MM.1S (cell line): ENCODE results near the gene PYCR2.

ENCODE experiments used
- DNase-seq: peaks from one replicate; pipeline ENCODE4 v3.0.0-alpha.2; 2015
- H2AFZ ChIP-seq: fragments of 300-600 bp; sonication (generic); 2 replicates; pipeline ENCODE4 v1.6.0; 2016; ENCODE audit warnings: antibody characterized with exemption, low read length
- H3F3A ChIP-seq: fragments of 300-600 bp; sonication (generic); 2 replicates; pipeline ENCODE4 v1.6.1; 2016; ENCODE audit warnings: mild to moderate bottlenecking, antibody characterized with exemption, low read length, moderate library complexity, mixed read lengths; ENCODE audit not compliant: insufficient read depth
- H3K27ac ChIP-seq: fragments of 300-600 bp; sonication (generic); 2 replicates; pipeline ENCODE4 v1.5.1; 2016; ENCODE audit warnings: mild to moderate bottlenecking, low read length
- H3K27me3 ChIP-seq: fragments of 300-600 bp; sonication (generic); replicated peaks from 2 replicates; pipeline ENCODE4 v1.6.0; 2016; ENCODE audit warnings: low read length; ENCODE audit not compliant: insufficient read depth
- H3K36me3 ChIP-seq: fragments of 300-600 bp; sonication (generic); replicated peaks from 2 replicates; pipeline ENCODE4 v1.6.1; 2016; ENCODE audit warnings: mild to moderate bottlenecking, low read length, mixed read lengths; ENCODE audit not compliant: insufficient read depth
- H3K4me1 ChIP-seq: fragments of 300-600 bp; sonication (generic); 2 replicates; pipeline ENCODE4 v1.6.1; 2016; ENCODE audit warnings: low read length, mixed read lengths
- H3K4me2 ChIP-seq: fragments of 300-600 bp; sonication (generic); 2 replicates; pipeline ENCODE4 v1.6.0; 2016; ENCODE audit warnings: low read depth, low read length
- H3K4me3 ChIP-seq: fragments of 300-600 bp; sonication (generic); 2 replicates; pipeline ENCODE4 v1.5.1; 2016; ENCODE audit warnings: low read length, mixed read lengths
- H3K79me2 ChIP-seq: fragments of 300-600 bp; sonication (generic); 2 replicates; pipeline ENCODE4 v1.6.1; 2016; ENCODE audit warnings: mixed run types, low read length, mixed read lengths
- H3K9ac ChIP-seq: fragments of 300-600 bp; sonication (generic); 2 replicates; pipeline ENCODE4 v1.6.1; 2016; ENCODE audit warnings: low read length, mixed read lengths
- H3K9me2 ChIP-seq: fragments of 300-600 bp; sonication (generic); replicated peaks from 2 replicates; pipeline ENCODE4 v1.6.1; 2016; ENCODE audit warnings: mild to moderate bottlenecking, low read length, mixed read lengths; ENCODE audit not compliant: insufficient read depth
- H3K9me3 ChIP-seq: fragments of 300-600 bp; sonication (generic); replicated peaks from 2 replicates; pipeline ENCODE4 v1.6.1; 2016; ENCODE audit warnings: mild to moderate bottlenecking, low read length, mixed read lengths; ENCODE audit not compliant: insufficient read depth
- H4K20me1 ChIP-seq: fragments of 300-600 bp; sonication (generic); 2 replicates; pipeline ENCODE4 v1.6.1; 2016; ENCODE audit warnings: mild to moderate bottlenecking, low read length, moderate library complexity, mixed read lengths; ENCODE audit not compliant: insufficient read depth
- EZH2 ChIP-seq: fragments of 300-600 bp; sonication (generic); optimal IDR thresholded peaks from 2 replicates; pipeline ENCODE3; 2017; ENCODE audit warnings: low read depth, mild to moderate bottlenecking, antibody characterized with exemption, low read length, mixed read lengths
- EZH2phosphoT487 ChIP-seq: fragments of 300-600 bp; sonication (generic); IDR thresholded peaks from 2 replicates; pipeline ENCODE4 v1.6.1; 2018; ENCODE audit warnings: antibody characterized with exemption, low read length
- TF ChIP-seq, protein P1 (sequence below): fragments of 300-600 bp; sonication (generic); IDR thresholded peaks from 2 replicates; pipeline ENCODE4 v1.5.1; 2016; ENCODE audit warnings: antibody characterized with exemption, low read length, mixed read lengths

The PYCR2 gene

GRCh38 chr1:225907341-225907740, 16.7 kb downstream of the PYCR2 start:
- no peaks in the 10 kb centered on the region for H4K20me1 ChIP-seq
- no peaks in the 10 kb centered on the region for H3K9me3 ChIP-seq
- no peak overlapping the region for H2AFZ ChIP-seq
- no peaks in the 10 kb centered on the region for H3K9me2 ChIP-seq
- no peaks in the 10 kb centered on the region for H3K36me3 ChIP-seq
- H3K27me3 ChIP-seq: no peaks in the 10 kb centered on the region
- peaks cover 5% of the 10 kb centered on the region; the same call in 1 of the 2 replicates for H3K4me1 ChIP-seq
- no peaks in the 10 kb centered on the region for H3F3A ChIP-seq
- no peaks in the 10 kb centered on the region for H3K79me2 ChIP-seq
- TF ChIP-seq EZH2phosphoT487 (no peak), EZH2 (no peak)
- TF ChIP-seq, protein P1, sequence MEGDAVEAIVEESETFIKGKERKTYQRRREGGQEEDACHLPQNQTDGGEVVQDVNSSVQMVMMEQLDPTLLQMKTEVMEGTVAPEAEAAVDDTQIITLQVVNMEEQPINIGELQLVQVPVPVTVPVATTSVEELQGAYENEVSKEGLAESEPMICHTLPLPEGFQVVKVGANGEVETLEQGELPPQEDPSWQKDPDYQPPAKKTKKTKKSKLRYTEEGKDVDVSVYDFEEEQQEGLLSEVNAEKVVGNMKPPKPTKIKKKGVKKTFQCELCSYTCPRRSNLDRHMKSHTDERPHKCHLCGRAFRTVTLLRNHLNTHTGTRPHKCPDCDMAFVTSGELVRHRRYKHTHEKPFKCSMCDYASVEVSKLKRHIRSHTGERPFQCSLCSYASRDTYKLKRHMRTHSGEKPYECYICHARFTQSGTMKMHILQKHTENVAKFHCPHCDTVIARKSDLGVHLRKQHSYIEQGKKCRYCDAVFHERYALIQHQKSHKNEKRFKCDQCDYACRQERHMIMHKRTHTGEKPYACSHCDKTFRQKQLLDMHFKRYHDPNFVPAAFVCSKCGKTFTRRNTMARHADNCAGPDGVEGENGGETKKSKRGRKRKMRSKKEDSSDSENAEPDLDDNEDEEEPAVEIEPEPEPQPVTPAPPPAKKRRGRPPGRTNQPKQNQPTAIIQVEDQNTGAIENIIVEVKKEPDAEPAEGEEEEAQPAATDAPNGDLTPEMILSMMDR: no peak
- DNase-seq: no peak
- no peak overlapping the region for H3K4me3 ChIP-seq
- H3K27ac ChIP-seq: no peak overlapping the region
- no peak overlapping the region for H3K9ac ChIP-seq
- H3K4me2 ChIP-seq: no peak overlapping the region

GRCh38 chr1:225906467-225906866, 17.6 kb downstream of the PYCR2 start:
- H3K36me3 ChIP-seq: no peaks in the 10 kb centered on the region
- H3K4me2 ChIP-seq: no peak overlapping the region
- no peak overlapping the region for H3K27ac ChIP-seq
- no peaks in the 10 kb centered on the region for H3K27me3 ChIP-seq
- H3K9me2 ChIP-seq: no peaks in the 10 kb centered on the region
- H3K79me2 ChIP-seq: no peaks in the 10 kb centered on the region
- no peaks in the 10 kb centered on the region for H3K9me3 ChIP-seq
- DNase-seq: no peak
- no peak overlapping the region for H2AFZ ChIP-seq
- H4K20me1 ChIP-seq: no peaks in the 10 kb centered on the region
- peaks cover 5% of the 10 kb centered on the region; the same call in 1 of the 2 replicates for H3K4me1 ChIP-seq
- no peak overlapping the region for H3K9ac ChIP-seq
- TF ChIP-seq EZH2 (no peak), EZH2phosphoT487 (no peak)
- TF ChIP-seq, protein P1: no peak
- H3K4me3 ChIP-seq: no peak overlapping the region
- H3F3A ChIP-seq: no peaks in the 10 kb centered on the region

GRCh38 chr1:225903623-225904022, 20.4 kb downstream of the PYCR2 start:
- Histone ChIP-seq H3K9me2 (no peaks in the 10 kb centered on the region), H3K4me1 (peaks cover 5% of the 10 kb centered on the region), H3K9ac (no peak overlapping the region), H3K27ac (no peak overlapping the region), H3K9me3 (no peaks in the 10 kb centered on the region), H3K79me2 (no peaks in the 10 kb centered on the region), H3K27me3 (no peaks in the 10 kb centered on the region), H3K4me2 (no peak overlapping the region), H2AFZ (no peak overlapping the region), H4K20me1 (no peaks in the 10 kb centered on the region), H3F3A (no peaks in the 10 kb centered on the region), H3K36me3 (no peaks in the 10 kb centered on the region), H3K4me3 (no peak overlapping the region)
- no peak for DNase-seq
- TF ChIP-seq EZH2 (no peak), EZH2phosphoT487 (no peak)
- TF ChIP-seq, protein P1: no peak
